HEK293 (cell line): ENCODE measurements around the gene CHN2.

Experiments used
- CTCF ChIA-PET: fragments of 350-600 bp; formaldehyde crosslinking; extraction: SDS; loops from one replicate; lab custom pipeline; 2021; ENCODE audit warnings: antibody characterized with exemption; lab: Yijun Ruan, JAX
- POLR2A ChIA-PET: fragments of 300-600 bp; formaldehyde crosslinking; extraction: SDS; loops from one replicate; lab custom pipeline; 2020; ENCODE audit warnings: antibody characterized with exemption, inconsistent platforms; lab: Yijun Ruan, JAX
- H3K27ac ChIP-seq: fragments of 200-500 bp; sonication (Bioruptor generic); 2 replicates; pipeline ENCODE4 v1.5.1; 2014; ENCODE audit warnings: low read depth, low read length, control low read depth, inconsistent platforms; ENCODE audit errors: extremely low read depth
- H3K36me3 ChIP-seq, 2 experiments: fragments of 200-500 bp in 1 of 2; sonication (Bioruptor generic) in 1 of 2; 1 replicate in 1 of 2; 2 replicates in 1 of 2; pipeline ENCODE4 v1.5.1; 2014 to 2017; ENCODE audit warnings: inconsistent platforms in 2 of 2, low read length in 2 of 2; ENCODE audit not compliant: control insufficient read depth in 2 of 2, insufficient read depth in 1 of 2
- H3K4me1 ChIP-seq: fragments of 200-500 bp; sonication (Bioruptor generic); 2 replicates; pipeline ENCODE4 v1.5.1; 2014; ENCODE audit warnings: mild to moderate bottlenecking, low read length, inconsistent platforms; ENCODE audit not compliant: control insufficient read depth, insufficient read depth
- H3K4me3 ChIP-seq: 2 replicates; pipeline ENCODE4 v1.5.1; 2011; ENCODE audit warnings: low read depth, mild to moderate bottlenecking, control low read depth, low read length, moderate library complexity
- H3K9me3 ChIP-seq: fragments of 200-500 bp; sonication (Bioruptor generic); 2 replicates; pipeline ENCODE4 v1.5.1; 2014; ENCODE audit warnings: low read depth, low read length, inconsistent platforms; ENCODE audit not compliant: control insufficient read depth, insufficient read depth
- HOXD13 ChIP-seq: sonication (generic); formaldehyde crosslinking; IDR thresholded peaks from 2 replicates; pipeline ENCODE4 v1.8.0; 2022; ENCODE audit warnings: missing genetic modification reagents, borderline replicate concordance
- MZF1 ChIP-seq: fragments of 450-650 bp; formaldehyde crosslinking; IDR thresholded peaks from 2 replicates; pipeline ENCODE4 v1.5.1; 2017; ENCODE audit warnings: missing biosample characterization, missing genetic modification characterization, borderline replicate concordance
- OVOL3 ChIP-seq: fragments of 450-650 bp; formaldehyde crosslinking; IDR thresholded peaks from 2 replicates; pipeline ENCODE4 v1.5.1; 2016; ENCODE audit warnings: missing biosample characterization, missing genetic modification characterization
- PATZ1 ChIP-seq: fragments of 450-650 bp; formaldehyde crosslinking; IDR thresholded peaks from 2 replicates; pipeline ENCODE4 v1.5.1; 2016; ENCODE audit warnings: missing biosample characterization, missing genetic modification characterization
- SCRT2 ChIP-seq: fragments of 450-650 bp; formaldehyde crosslinking; IDR thresholded peaks from 2 replicates; pipeline ENCODE4 v1.5.1; 2016; ENCODE audit warnings: missing biosample characterization, missing genetic modification characterization
- SP2 ChIP-seq: fragments of 450-650 bp; formaldehyde crosslinking; IDR thresholded peaks from 2 replicates; pipeline ENCODE4 v1.5.1; 2016; ENCODE audit warnings: missing biosample characterization, missing genetic modification characterization
- ZBTB1 ChIP-seq: fragments of 450-650 bp; formaldehyde crosslinking; IDR thresholded peaks from 2 replicates; pipeline ENCODE4 v1.5.1; 2016; ENCODE audit warnings: missing biosample characterization, missing genetic modification characterization
- ZBTB17 ChIP-seq: fragments of 450-650 bp; formaldehyde crosslinking; IDR thresholded peaks from 2 replicates; pipeline ENCODE4 v1.5.1; 2016; ENCODE audit warnings: missing biosample characterization, missing genetic modification characterization
- ZFP41 ChIP-seq: fragments of 450-650 bp; formaldehyde crosslinking; IDR thresholded peaks from 2 replicates; pipeline ENCODE4 v1.5.1; 2016; ENCODE audit warnings: missing biosample characterization, missing genetic modification characterization, borderline replicate concordance
- ZFP69B ChIP-seq: fragments of 450-650 bp; formaldehyde crosslinking; IDR thresholded peaks from 2 replicates; pipeline ENCODE4 v1.5.1; 2016; ENCODE audit warnings: missing biosample characterization, missing genetic modification characterization
- ZNF239 ChIP-seq: fragments of 450-650 bp; formaldehyde crosslinking; IDR thresholded peaks from 2 replicates; pipeline ENCODE4 v1.5.1; 2016; ENCODE audit warnings: missing biosample characterization, missing genetic modification characterization
- ZNF596 ChIP-seq: fragments of 450-650 bp; IDR thresholded peaks from 2 replicates; pipeline ENCODE4 v1.5.0; 2018; ENCODE audit warnings: missing biosample characterization, mild to moderate bottlenecking, missing genetic modification characterization, moderate library complexity
- ZNF623 ChIP-seq: fragments of 450-650 bp; formaldehyde crosslinking; IDR thresholded peaks from 2 replicates; pipeline ENCODE4 v1.5.1; 2016; ENCODE audit warnings: missing biosample characterization, missing genetic modification characterization
- ZNF654 ChIP-seq: fragments of 450-650 bp; formaldehyde crosslinking; IDR thresholded peaks from 2 replicates; pipeline ENCODE4 v1.5.1; 2016; ENCODE audit warnings: low read depth, missing biosample characterization, missing genetic modification characterization
- ZNF792 ChIP-seq: fragments of 450-650 bp; formaldehyde crosslinking; IDR thresholded peaks from 2 replicates; pipeline ENCODE4 v1.5.1; 2016; ENCODE audit warnings: missing biosample characterization, missing genetic modification characterization
- ZSCAN16 ChIP-seq: fragments of 450-650 bp; formaldehyde crosslinking; IDR thresholded peaks from 2 replicates; pipeline ENCODE4 v1.5.1; 2016; ENCODE audit warnings: missing biosample characterization, missing genetic modification characterization
- ZSCAN23 ChIP-seq: fragments of 450-650 bp; formaldehyde crosslinking; IDR thresholded peaks from 2 replicates; pipeline ENCODE4 v1.5.1; 2016; ENCODE audit warnings: missing biosample characterization, missing genetic modification characterization
- TF ChIP-seq, protein P1 (sequence below): fragments of 450-650 bp; formaldehyde crosslinking; IDR thresholded peaks from 2 replicates; pipeline ENCODE4 v1.5.1; 2016; ENCODE audit warnings: missing biosample characterization, missing genetic modification characterization
- TF ChIP-seq, protein P2 (sequence below): fragments of 450-650 bp; formaldehyde crosslinking; IDR thresholded peaks from 2 replicates; pipeline ENCODE4 v1.5.1; 2016; ENCODE audit warnings: missing biosample characterization, missing genetic modification characterization
- TF ChIP-seq, protein P3 (sequence below): fragments of 450-650 bp; formaldehyde crosslinking; IDR thresholded peaks from 2 replicates; pipeline ENCODE4 v1.5.1; 2016; ENCODE audit warnings: missing biosample characterization, missing genetic modification characterization

Gene CHN2

GRCh38 chr7:29344334-29344978 is 149.9 kb downstream of the CHN2 start:
- no peaks in the 10 kb centered on the region for H3K9me3 ChIP-seq
- no peak overlapping the region for H3K27ac ChIP-seq
- TF ChIP-seq HOXD13 (CRISPR knock-in tag) = no peak
- TF ChIP-seq, protein P1, sequence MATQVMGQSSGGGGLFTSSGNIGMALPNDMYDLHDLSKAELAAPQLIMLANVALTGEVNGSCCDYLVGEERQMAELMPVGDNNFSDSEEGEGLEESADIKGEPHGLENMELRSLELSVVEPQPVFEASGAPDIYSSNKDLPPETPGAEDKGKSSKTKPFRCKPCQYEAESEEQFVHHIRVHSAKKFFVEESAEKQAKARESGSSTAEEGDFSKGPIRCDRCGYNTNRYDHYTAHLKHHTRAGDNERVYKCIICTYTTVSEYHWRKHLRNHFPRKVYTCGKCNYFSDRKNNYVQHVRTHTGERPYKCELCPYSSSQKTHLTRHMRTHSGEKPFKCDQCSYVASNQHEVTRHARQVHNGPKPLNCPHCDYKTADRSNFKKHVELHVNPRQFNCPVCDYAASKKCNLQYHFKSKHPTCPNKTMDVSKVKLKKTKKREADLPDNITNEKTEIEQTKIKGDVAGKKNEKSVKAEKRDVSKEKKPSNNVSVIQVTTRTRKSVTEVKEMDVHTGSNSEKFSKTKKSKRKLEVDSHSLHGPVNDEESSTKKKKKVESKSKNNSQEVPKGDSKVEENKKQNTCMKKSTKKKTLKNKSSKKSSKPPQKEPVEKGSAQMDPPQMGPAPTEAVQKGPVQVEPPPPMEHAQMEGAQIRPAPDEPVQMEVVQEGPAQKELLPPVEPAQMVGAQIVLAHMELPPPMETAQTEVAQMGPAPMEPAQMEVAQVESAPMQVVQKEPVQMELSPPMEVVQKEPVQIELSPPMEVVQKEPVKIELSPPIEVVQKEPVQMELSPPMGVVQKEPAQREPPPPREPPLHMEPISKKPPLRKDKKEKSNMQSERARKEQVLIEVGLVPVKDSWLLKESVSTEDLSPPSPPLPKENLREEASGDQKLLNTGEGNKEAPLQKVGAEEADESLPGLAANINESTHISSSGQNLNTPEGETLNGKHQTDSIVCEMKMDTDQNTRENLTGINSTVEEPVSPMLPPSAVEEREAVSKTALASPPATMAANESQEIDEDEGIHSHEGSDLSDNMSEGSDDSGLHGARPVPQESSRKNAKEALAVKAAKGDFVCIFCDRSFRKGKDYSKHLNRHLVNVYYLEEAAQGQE (tag by site-specific recombination) = peak; percentile 69
- ChIA-PET POLR2A (no interaction called here), CTCF (interaction anchor here (0.7 to 1.5 kb wide), 3 partner anchors 230 to 418 kb away, joined by 3 to 4 read pairs (median 3); no protein-coding TSS in a partner anchor)
- no peak overlapping the region for H3K4me3 ChIP-seq
- no peaks in the 10 kb centered on the region for H3K4me1 ChIP-seq
- no peaks in the 10 kb centered on the region for H3K36me3 ChIP-seq

- peak; percentile 55 for TF ChIP-seq ZNF654 (tag by site-specific recombination)
- TF ChIP-seq, protein P2, sequence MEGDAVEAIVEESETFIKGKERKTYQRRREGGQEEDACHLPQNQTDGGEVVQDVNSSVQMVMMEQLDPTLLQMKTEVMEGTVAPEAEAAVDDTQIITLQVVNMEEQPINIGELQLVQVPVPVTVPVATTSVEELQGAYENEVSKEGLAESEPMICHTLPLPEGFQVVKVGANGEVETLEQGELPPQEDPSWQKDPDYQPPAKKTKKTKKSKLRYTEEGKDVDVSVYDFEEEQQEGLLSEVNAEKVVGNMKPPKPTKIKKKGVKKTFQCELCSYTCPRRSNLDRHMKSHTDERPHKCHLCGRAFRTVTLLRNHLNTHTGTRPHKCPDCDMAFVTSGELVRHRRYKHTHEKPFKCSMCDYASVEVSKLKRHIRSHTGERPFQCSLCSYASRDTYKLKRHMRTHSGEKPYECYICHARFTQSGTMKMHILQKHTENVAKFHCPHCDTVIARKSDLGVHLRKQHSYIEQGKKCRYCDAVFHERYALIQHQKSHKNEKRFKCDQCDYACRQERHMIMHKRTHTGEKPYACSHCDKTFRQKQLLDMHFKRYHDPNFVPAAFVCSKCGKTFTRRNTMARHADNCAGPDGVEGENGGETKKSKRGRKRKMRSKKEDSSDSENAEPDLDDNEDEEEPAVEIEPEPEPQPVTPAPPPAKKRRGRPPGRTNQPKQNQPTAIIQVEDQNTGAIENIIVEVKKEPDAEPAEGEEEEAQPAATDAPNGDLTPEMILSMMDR (tag by site-specific recombination) = peak; percentile 42
- TF ChIP-seq SCRT2 (tag by site-specific recombination) = peak; percentile 85
- TF ChIP-seq MZF1 (tag by site-specific recombination) = no peak
- no peak for TF ChIP-seq ZNF596 (tag by site-specific recombination)
- no peak for TF ChIP-seq ZNF239 (tag by site-specific recombination)
- TF ChIP-seq, all 188 proteins: peak for 3
- H3K36me3 ChIP-seq = no peaks in the 10 kb centered on the region
- no peak overlapping the region for H3K4me3 ChIP-seq
- H3K27ac ChIP-seq = no peak overlapping the region
- POLR2A ChIA-PET = interaction anchor here (1.0 kb wide), 1 partner anchor 418 kb away, joined by 3 read pairs; no protein-coding TSS in a partner anchor
- CTCF ChIA-PET = interaction anchor here (0.6 to 1.8 kb wide), 6 partner anchors 156 to 1177 kb away, joined by 3 to 13 read pairs (median 4); no protein-coding TSS in a partner anchor
- peaks cover 9% of the 10 kb centered on the region for H3K4me1 ChIP-seq
- no peaks in the 10 kb centered on the region for H3K9me3 ChIP-seq
These were observed 151.0 kb downstream of the CHN2 start for GRCh38 chr7:29345590-29345989.

DNA sequence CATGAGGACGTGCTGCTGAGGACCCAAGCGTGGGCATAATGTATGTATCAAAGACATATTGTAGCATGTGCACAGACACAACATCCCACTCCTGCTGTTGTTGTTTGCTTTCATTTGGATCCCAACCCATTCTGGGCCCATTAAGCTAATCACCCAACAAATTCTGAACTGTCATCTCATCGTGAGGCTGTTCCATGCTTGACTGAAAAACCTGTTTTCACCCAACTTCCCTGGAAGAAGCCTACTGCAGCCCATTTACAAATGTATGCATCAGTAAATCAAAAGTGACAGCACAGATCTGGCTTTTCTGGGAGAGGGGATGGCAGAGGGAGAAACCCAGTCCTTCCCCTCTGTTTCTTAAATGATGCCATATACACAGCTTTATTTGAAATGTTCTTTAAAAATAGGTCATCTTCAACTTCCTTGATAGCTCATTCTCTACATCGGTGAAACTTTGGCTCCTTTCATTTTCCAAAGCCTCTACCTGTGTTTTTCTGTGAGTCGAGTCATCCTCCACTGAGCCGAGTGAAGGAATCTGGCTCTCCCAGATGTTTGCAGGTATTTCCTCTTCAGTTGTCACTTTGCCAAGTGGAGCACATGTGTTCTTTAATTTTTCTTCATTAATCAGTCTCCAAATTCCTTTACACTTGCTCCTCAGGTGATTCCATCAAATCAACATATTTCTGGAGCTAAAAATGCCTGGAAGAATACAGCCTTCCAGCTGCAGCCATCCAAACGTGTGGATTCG is 151.8 kb downstream of the CHN2 start:
- H3K4me1 ChIP-seq = peaks cover 9% of the 10 kb centered on the region
- TF ChIP-seq ZFP41 (no peak), ZNF623 (no peak), ZSCAN23 (tag by site-specific recombination) (no peak), PATZ1 (tag by site-specific recombination) (no peak), ZNF792 (tag by site-specific recombination) (no peak), ZBTB1 (tag by site-specific recombination) (no peak), SP2 (tag by site-specific recombination) (no peak), ZFP69B (tag by site-specific recombination) (no peak), ZSCAN16 (no peak), OVOL3 (no peak), ZBTB17 (tag by site-specific recombination) (no peak)
- TF ChIP-seq, protein P3, sequence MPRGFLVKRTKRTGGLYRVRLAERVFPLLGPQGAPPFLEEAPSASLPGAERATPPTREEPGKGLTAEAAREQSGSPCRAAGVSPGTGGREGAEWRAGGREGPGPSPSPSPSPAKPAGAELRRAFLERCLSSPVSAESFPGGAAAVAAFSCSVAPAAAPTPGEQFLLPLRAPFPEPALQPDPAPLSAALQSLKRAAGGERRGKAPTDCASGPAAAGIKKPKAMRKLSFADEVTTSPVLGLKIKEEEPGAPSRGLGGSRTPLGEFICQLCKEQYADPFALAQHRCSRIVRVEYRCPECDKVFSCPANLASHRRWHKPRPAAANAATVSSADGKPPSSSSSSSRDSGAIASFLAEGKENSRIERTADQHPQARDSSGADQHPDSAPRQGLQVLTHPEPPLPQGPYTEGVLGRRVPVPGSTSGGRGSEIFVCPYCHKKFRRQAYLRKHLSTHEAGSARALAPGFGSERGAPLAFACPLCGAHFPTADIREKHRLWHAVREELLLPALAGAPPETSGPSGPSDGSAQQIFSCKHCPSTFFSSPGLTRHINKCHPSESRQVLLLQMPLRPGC (tag by site-specific recombination) = no peak
- CTCF ChIA-PET = interaction anchor here (0.6 to 1.8 kb wide), 5 partner anchors 156 to 1176 kb away, joined by 3 to 13 read pairs (median 4); no protein-coding TSS in a partner anchor
- H3K36me3 ChIP-seq = no peaks in the 10 kb centered on the region
- no peak overlapping the region for H3K4me3 ChIP-seq
- H3K9me3 ChIP-seq = no peaks in the 10 kb centered on the region
- no peak overlapping the region for H3K27ac ChIP-seq
- POLR2A ChIA-PET = interaction anchor here (1.0 kb wide), 1 partner anchor 419 kb away, joined by 3 read pairs; no protein-coding TSS in a partner anchor
